HG03135 (cell line): Measurements from ENCODE around the gene NOS3.
"Not testable (repeated sequence)": the region's sequence is repeated elsewhere in the genome, so short reads cannot be mapped to it uniquely, and the experiment has no call there.

Source experiments
- ATAC-seq: cut with Tn5 transposase; IDR thresholded peaks from one replicate; pipeline ENCODE4 v1.9.1; 2021; ENCODE audit warnings: mild to moderate bottlenecking, moderate library complexity; ENCODE audit not compliant: unreplicated experiment

Gene NOS3

GRCh38 chr7:150997817-150998216 lies 7.0 kb downstream of the NOS3 start:
- ATAC-seq = no peak

- ATAC-seq = no peak
These were observed 7.5 kb downstream of the NOS3 start for GRCh38 chr7:150998341-150998740.

GRCh38 chr7:150999001-150999400 lies 8.2 kb downstream of the NOS3 start:
- ATAC-seq = no peak

- no peak for ATAC-seq
These were observed 8.8 kb downstream of the NOS3 start for GRCh38 chr7:150999497-151000230.

GRCh38 chr7:151000897-151001495 lies 10.2 kb downstream of the NOS3 start:
- ATAC-seq = no peak

- ATAC-seq = no peak
These were observed 10.7 kb downstream of the NOS3 start for GRCh38 chr7:151001546-151001945.

GRCh38 chr7:151003572-151003971 lies 12.8 kb downstream of the NOS3 start:
- no peak for ATAC-seq

- no peak for ATAC-seq
These were observed 14.7 kb downstream of the NOS3 start for GRCh38 chr7:151005566-151005965.

- no peak for ATAC-seq
These were observed 15.9 kb downstream of the NOS3 start for GRCh38 chr7:151006590-151007300.

GRCh38 chr7:151007469-151007898 lies 16.7 kb downstream of the NOS3 start:
- no peak for ATAC-seq

- ATAC-seq = no peak
These were observed 17.3 kb downstream of the NOS3 start for GRCh38 chr7:151008143-151008510.

GRCh38 chr7:151008511-151009323 lies 17.9 kb downstream of the NOS3 start:
- ATAC-seq = peak; percentile 57

- no peak for ATAC-seq
These were observed 18.7 kb downstream of the NOS3 start for GRCh38 chr7:151009327-151010036.

- ATAC-seq = no peak
These were observed 19.2 kb downstream of the NOS3 start for GRCh38 chr7:151010037-151010306.

GRCh38 chr7:151010307-151011096 lies 19.7 kb downstream of the NOS3 start:
- ATAC-seq = no peak

GRCh38 chr7:151011097-151011409 lies 20.2 kb downstream of the NOS3 start:
- ATAC-seq = no peak

- not testable (repeated sequence) for ATAC-seq
These were observed 20.8 kb downstream of the NOS3 start for GRCh38 chr7:151011616-151012015.

GRCh38 chr7:151012031-151012692 lies 21.3 kb downstream of the NOS3 start:
- ATAC-seq = no peak

- ATAC-seq = no peak
These were observed 22.1 kb downstream of the NOS3 start for GRCh38 chr7:151012911-151013347.

GRCh38 chr7:151013356-151013732 lies 22.5 kb downstream of the NOS3 start:
- ATAC-seq = no peak
